Fibroblast of lung (primary cell): ENCODE results near the gene OFD1. TPM values are rescaled to one million over a fixed set of nuclear protein-coding genes. Genes with fewer than 3 reads are reported as not detected.

ENCODE experiments used
- DNase-seq, 2 donors: peaks; one replicate each; pipeline versions ENCODE4 v3.0.0 to v3.0.0-alpha.2; 2010; ENCODE audit warnings: low read depth in 2 of 2
- H2AFZ ChIP-seq: 2 replicates; pipeline ENCODE4 v1.5.1; 2012; ENCODE audit warnings: low read length, control low read depth, inconsistent platforms
- H3K27ac ChIP-seq: 2 replicates; pipeline ENCODE4 v1.5.1; 2011; ENCODE audit warnings: low read length, control low read depth; ENCODE audit not compliant: insufficient read depth
- H3K27me3 ChIP-seq: 2 replicates; pipeline ENCODE4 v1.5.1; 2011; ENCODE audit warnings: mild to moderate bottlenecking, low read length; ENCODE audit not compliant: control insufficient read depth, insufficient read depth
- H3K36me3 ChIP-seq: 2 replicates; pipeline ENCODE4 v1.5.1; 2011; ENCODE audit warnings: low read length; ENCODE audit not compliant: control insufficient read depth, insufficient read depth
- H3K4me1 ChIP-seq: 2 replicates; pipeline ENCODE4 v1.5.1; 2011; ENCODE audit warnings: low read length; ENCODE audit not compliant: control insufficient read depth, insufficient read depth; ENCODE audit errors: extremely low read depth
- H3K4me2 ChIP-seq: 2 replicates; pipeline ENCODE4 v1.5.1; 2011; ENCODE audit warnings: low read length, control low read depth; ENCODE audit not compliant: insufficient read depth; ENCODE audit errors: extremely low read depth
- H3K4me3 ChIP-seq, 4 experiments: fragments of 200-600 bp in 1 of 4; sonication (generic) in 1 of 4; replicated peaks in 1 of 4; 2 replicates each; pipeline ENCODE4 v1.5.1; 2011 to 2016; ENCODE audit warnings: low read length in 4 of 4, low read depth in 3 of 4, mild to moderate bottlenecking in 3 of 4, control low read depth in 2 of 4, inconsistent platforms in 1 of 4, mixed read lengths in 1 of 4; ENCODE audit not compliant: insufficient read depth in 1 of 4; ENCODE audit errors: control extremely low read depth in 1 of 4
- H3K79me2 ChIP-seq: 2 replicates; pipeline ENCODE4 v1.5.1; 2012; ENCODE audit warnings: mild to moderate bottlenecking, low read length, inconsistent platforms; ENCODE audit not compliant: control insufficient read depth, insufficient read depth
- H3K9ac ChIP-seq: 2 replicates; pipeline ENCODE4 v1.5.1; 2011; ENCODE audit warnings: mild to moderate bottlenecking, low read length, control low read depth; ENCODE audit not compliant: insufficient read depth
- H3K9me3 ChIP-seq: 2 replicates; pipeline ENCODE4 v1.5.1; 2012; ENCODE audit warnings: low read depth, low read length; ENCODE audit not compliant: control insufficient read depth, insufficient read depth
- H4K20me1 ChIP-seq: 2 replicates; pipeline ENCODE4 v1.5.1; 2011; ENCODE audit warnings: low read length; ENCODE audit not compliant: control insufficient read depth, insufficient read depth; ENCODE audit errors: extremely low read depth
- EZH2 ChIP-seq: IDR thresholded peaks from 2 replicates; pipeline ENCODE4 v1.5.1; 2012; ENCODE audit warnings: low read length, control low read depth, mild to moderate bottlenecking; ENCODE audit errors: missing control alignments
- polyA plus RNA-seq, 2 donors: library from polyadenylated mRNA; depleted of rRNA in 1 of 2; stranded (reverse) in 1 of 2; unstranded in 1 of 2; fragments of >200 nt; gene quantifications; 2 replicates each; pipeline ENCODE4 v1.2.1, GENCODE V29; 2011 to 2012; ENCODE audit warnings: missing spikeins in 1 of 2
- total RNA-seq: library from RNA; depleted of rRNA; stranded (reverse); fragments of >200 nt; gene quantifications from 2 replicates; pipeline ENCODE4 v1.2.1, GENCODE V29; 2014
- TF ChIP-seq, protein P1 (sequence below), 2 donors: IDR thresholded peaks in 1 of 2; conservative IDR thresholded peaks in 1 of 2; 1 replicate in 1 of 2; 2 replicates in 1 of 2; pipeline ENCODE4 v1.5.1; 2011 to 2012; ENCODE audit warnings: low read length in 2 of 2, control low read depth in 1 of 2, inconsistent platforms in 1 of 2, low read depth in 1 of 2, mild to moderate bottlenecking in 1 of 2

Gene OFD1
- total and polyA plus RNA-seq, 2 donors (not counting 1 experiment from before 2014, with no cell fraction given): 7.6 to 15.5 TPM

DNA sequence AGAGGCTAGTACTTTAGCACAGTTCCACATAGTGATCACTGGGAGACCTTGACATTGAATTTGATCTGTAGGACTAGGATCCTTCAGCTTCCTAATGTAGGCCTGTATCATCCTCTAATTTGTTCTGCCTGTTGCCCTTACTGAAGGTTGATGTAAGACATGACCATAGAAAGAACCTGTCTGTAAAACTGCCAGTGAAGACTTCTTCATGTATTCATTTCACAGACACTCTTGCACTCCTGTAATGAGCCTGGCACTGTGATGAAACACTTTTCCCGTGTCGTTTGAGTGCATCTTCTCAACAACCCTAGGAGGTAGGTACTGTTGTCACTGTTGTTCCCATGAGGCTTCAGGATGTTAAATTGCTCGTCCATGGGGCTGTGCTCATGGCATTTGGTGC is 31.0 kb upstream of the OFD1 start:
- Histone ChIP-seq H3K27ac (no peak overlapping the region), H3K9me3 (no peaks in the 10 kb centered on the region), H3K36me3 (no peaks in the 10 kb centered on the region), H3K9ac (no peak overlapping the region), H3K4me2 (no peak overlapping the region), H3K4me3 (no peak overlapping the region), H3K4me1 (peaks cover 2% of the 10 kb centered on the region), H4K20me1 (no peaks in the 10 kb centered on the region), H3K79me2 (peaks cover 25% of the 10 kb centered on the region), H2AFZ (no peak overlapping the region), H3K27me3 (no peaks in the 10 kb centered on the region)
- TF ChIP-seq EZH2: no peak
- TF ChIP-seq, protein P1, sequence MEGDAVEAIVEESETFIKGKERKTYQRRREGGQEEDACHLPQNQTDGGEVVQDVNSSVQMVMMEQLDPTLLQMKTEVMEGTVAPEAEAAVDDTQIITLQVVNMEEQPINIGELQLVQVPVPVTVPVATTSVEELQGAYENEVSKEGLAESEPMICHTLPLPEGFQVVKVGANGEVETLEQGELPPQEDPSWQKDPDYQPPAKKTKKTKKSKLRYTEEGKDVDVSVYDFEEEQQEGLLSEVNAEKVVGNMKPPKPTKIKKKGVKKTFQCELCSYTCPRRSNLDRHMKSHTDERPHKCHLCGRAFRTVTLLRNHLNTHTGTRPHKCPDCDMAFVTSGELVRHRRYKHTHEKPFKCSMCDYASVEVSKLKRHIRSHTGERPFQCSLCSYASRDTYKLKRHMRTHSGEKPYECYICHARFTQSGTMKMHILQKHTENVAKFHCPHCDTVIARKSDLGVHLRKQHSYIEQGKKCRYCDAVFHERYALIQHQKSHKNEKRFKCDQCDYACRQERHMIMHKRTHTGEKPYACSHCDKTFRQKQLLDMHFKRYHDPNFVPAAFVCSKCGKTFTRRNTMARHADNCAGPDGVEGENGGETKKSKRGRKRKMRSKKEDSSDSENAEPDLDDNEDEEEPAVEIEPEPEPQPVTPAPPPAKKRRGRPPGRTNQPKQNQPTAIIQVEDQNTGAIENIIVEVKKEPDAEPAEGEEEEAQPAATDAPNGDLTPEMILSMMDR (conservative IDR thresholded peaks at IDR 0.05 in 1 of 2, IDR thresholded peaks at IDR 0.05 in 1 of 2; ENCODE audit: low read depth in 1 of 2, low read length in 2 of 2): no peak
- DNase-seq: no peak

DNA sequence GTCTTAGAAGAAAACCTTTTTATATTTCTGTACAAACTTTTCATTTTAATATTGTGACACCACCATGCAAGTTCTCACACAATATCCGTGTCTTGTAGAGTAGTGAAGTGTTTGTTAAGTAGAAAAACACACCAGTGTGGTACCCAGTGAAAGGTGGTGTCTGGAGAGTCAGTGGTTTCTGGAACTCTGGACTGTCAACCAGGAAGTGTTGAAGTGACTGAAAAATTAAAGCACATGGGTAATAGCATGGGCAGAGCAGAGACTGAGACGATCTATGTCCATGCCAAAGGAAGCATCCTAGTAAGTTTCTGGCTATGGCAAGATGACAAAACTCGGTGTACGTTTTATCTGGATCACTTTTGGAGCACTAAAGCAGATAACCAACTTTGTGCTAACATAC is 23.4 kb upstream of the OFD1 start:
- DNase-seq: no peak
- Histone ChIP-seq H3K79me2 (peaks cover 2% of the 10 kb centered on the region), H3K36me3 (peaks cover 7% of the 10 kb centered on the region), H3K27ac (no peak overlapping the region), H3K9me3 (no peaks in the 10 kb centered on the region), H4K20me1 (no peaks in the 10 kb centered on the region), H2AFZ (no peak overlapping the region), H3K4me2 (no peak overlapping the region), H3K4me1 (no peaks in the 10 kb centered on the region), H3K9ac (no peak overlapping the region), H3K4me3 (no peak overlapping the region), H3K27me3 (no peaks in the 10 kb centered on the region)
- TF ChIP-seq, protein P1 (conservative IDR thresholded peaks at IDR 0.05 in 1 of 2, IDR thresholded peaks at IDR 0.05 in 1 of 2; ENCODE audit: low read depth in 1 of 2, low read length in 2 of 2): no peak
- TF ChIP-seq EZH2: no peak

DNA sequence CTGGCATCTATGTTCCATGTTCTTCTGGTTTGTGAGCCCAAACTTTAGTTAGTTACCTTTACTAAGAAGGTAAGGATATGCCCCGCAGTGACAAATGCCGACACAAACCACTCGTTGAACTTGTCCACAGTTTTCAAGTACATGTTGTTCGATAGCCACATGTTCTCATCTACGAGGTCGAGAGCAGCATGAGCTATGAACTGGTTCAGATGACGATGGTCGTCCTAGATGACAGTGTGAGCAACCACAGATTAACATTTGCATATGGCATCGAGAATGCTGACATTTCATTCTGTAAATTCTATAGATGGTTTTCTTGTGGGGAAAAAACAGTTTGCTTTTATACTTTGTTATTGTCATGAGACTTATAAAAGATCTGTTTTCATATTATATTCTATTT is 18.1 kb upstream of the OFD1 start:
- Histone ChIP-seq H3K79me2 (peaks cover 12% of the 10 kb centered on the region), H3K4me2 (no peak overlapping the region), H3K4me3 (no peak overlapping the region), H2AFZ (no peak overlapping the region), H3K27ac (no peak overlapping the region), H3K36me3 (peaks cover 3% of the 10 kb centered on the region), H3K9me3 (no peaks in the 10 kb centered on the region), H4K20me1 (no peaks in the 10 kb centered on the region), H3K27me3 (no peaks in the 10 kb centered on the region), H3K9ac (no peak overlapping the region), H3K4me1 (peaks cover 2% of the 10 kb centered on the region)
- TF ChIP-seq, protein P1 (conservative IDR thresholded peaks at IDR 0.05 in 1 of 2, IDR thresholded peaks at IDR 0.05 in 1 of 2; ENCODE audit: low read depth in 1 of 2, low read length in 2 of 2): no peak
- no peak for TF ChIP-seq EZH2
- DNase-seq: no peak
